ENCODE measurements around the gene MRPL34.
"Not testable (repeated sequence)": the region's sequence is repeated elsewhere in the genome, so short reads cannot be mapped to it uniquely, and the experiment has no call there.

The MRPL34 gene

GRCh38 chr19:17286263-17286662, 19.4 kb upstream of the MRPL34 start:
- DNase-seq = no peak

GRCh38 chr19:17286752-17287151, 18.9 kb upstream of the MRPL34 start:
- DNase-seq = no peak

- no peak for DNase-seq
These were observed 16.2 kb upstream of the MRPL34 start for GRCh38 chr19:17289489-17289888.

GRCh38 chr19:17292301-17293074, 13.2 kb upstream of the MRPL34 start:
- DNase-seq = no peak

GRCh38 chr19:17293605-17294004, 12.1 kb upstream of the MRPL34 start:
- DNase-seq = no peak

- DNase-seq = no peak
These were observed 11.4 kb upstream of the MRPL34 start for GRCh38 chr19:17294051-17294891.

GRCh38 chr19:17295551-17295950, 10.1 kb upstream of the MRPL34 start:
- not testable (repeated sequence) for DNase-seq

GRCh38 chr19:17296273-17296672, 9.4 kb upstream of the MRPL34 start:
- no peak for DNase-seq

- no peak for DNase-seq
These were observed 8.7 kb upstream of the MRPL34 start for GRCh38 chr19:17296976-17297375.

GRCh38 chr19:17300992-17301619, 4.6 kb upstream of the MRPL34 start:
- DNase-seq = no peak

GRCh38 chr19:17302391-17303166, 3.1 kb upstream of the MRPL34 start:
- no peak for DNase-seq

- peak; percentile 94 for DNase-seq
These were observed 2.3 kb upstream of the MRPL34 start, which contains the start of gene ABHD8 for GRCh38 chr19:17303167-17303939. ABHD8 (minus strand) TSS chr19:17303425; CDS start chr19:17301616, 1,809 bp downstream.

- DNase-seq = no peak
These were observed 1.8 kb upstream of the MRPL34 start for GRCh38 chr19:17303940-17304267.

- no peak for DNase-seq
These were observed 1.1 kb upstream of the MRPL34 start for GRCh38 chr19:17304386-17305215.

- DNase-seq = no peak
These were observed 506 bp upstream of the MRPL34 start for GRCh38 chr19:17305216-17305516.

GRCh38 chr19:17306285-17306714, 628 bp downstream of the MRPL34 start:
- no peak for DNase-seq

GRCh38 chr19:17307876-17308377, 2.3 kb downstream of the MRPL34 start:
- no peak for DNase-seq

GRCh38 chr19:17309198-17309964, 3.7 kb downstream of the MRPL34 start, which contains the start of gene DDA1:
DDA1 (plus strand) TSS chr19:17309563; CDS start chr19:17309655, 92 bp downstream.
- DNase-seq = peak; percentile 99

GRCh38 chr19:17309965-17310461, 4.3 kb downstream of the MRPL34 start:
- no peak for DNase-seq
